Measurements from ENCODE around the gene KNSTRN.
A peak's percentile ranks its signal among the peaks of the same experiment; 100 is the strongest.

Gene KNSTRN

DNA sequence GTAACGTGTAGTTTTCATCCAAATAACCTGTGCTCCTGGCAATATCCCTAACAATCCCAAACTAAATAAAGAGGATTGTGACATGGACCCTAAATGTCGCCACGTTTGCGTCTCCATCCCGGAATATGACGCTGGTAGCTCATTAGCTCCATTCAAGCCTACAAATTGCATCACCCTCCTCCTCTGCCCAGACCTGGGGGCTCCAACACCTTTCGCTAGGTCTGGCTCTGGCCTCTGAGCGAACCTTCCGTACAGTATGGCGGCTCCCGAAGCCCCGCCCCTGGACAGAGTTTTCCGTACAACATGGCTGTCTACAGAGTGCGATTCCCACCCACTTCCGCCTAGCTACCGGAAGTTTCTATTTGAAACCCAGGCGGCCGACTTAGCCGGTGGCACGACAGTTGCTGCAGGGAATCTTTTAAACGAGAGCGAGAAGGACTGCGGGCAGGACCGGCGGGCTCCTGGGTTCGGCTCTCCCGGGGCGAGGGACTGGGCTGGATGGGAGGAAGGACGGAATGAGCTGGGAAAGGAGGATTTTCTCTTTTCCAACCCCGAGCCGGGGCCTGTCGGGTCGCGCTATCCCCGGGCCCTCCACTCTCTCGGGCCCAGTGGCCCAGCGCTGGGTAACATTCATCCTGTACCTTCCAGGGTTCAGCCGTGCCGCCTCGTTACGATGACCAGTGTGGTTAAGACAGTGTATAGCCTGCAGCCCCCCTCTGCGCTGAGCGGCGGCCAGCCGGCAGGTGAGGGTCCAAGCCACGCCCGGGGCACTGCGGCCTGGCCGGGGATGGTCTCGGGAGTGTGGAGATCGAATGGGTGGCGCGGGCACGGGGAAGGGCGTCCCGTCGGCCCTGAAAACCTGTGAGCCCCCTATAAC is at the start of gene KNSTRN:
Gene KNSTRN, plus strand, starts transcription at position 142 of the 877 bp plus-strand sequence. Its CDS starts 115 bp downstream, at position 257.
- peak; percentile 96 for DNase-seq

GRCh38 chr15:40333922-40334492 is 48.5 kb upstream of the KNSTRN start:
- peak; percentile 57 for DNase-seq

GRCh38 chr15:40334541-40334940 is 48.0 kb upstream of the KNSTRN start:
- DNase-seq: no peak

GRCh38 chr15:40334941-40335795 is 47.4 kb upstream of the KNSTRN start:
- DNase-seq: no peak

DNA sequence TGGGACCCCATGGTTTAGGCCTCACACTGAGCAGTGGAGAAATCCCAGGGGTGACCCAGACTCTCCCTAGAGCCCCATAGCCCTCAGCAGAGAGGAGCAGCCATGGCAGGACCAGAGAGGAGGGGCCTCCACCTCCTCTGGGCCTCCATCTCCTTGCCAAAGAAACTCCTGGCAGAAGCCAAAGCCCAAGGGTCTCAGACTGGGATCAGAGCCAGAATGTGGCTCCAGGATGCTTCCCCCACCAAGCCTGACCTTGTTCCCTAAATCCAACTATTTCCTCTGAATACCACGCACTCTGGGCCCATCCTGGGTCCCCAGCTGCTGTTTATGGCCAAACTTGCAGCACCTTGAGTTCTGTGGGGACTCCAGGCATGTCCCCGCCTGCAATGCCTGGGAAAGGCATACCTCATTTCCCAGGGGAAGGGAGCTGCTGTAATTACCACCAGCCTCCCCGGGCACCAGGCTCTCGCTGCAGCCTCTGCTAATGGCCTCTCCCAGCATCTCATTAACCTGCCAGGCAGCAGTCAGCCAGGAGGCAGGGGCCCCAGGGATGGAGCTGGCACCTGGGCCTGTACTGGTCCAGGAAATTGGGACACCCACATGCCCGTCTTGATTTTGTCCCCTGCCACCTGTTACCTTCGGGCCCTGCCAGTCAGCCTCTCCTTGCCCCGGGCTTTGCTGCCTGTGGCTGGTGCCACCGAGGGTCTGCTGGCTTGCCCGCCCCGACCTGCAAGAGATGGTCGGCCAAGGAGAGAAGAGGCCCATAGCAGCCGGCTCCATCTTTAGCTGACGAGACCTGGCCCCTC is 46.4 kb upstream of the KNSTRN start:
- DNase-seq: no peak

GRCh38 chr15:40336744-40337122 is 45.8 kb upstream of the KNSTRN start:
- DNase-seq: peak; percentile 55

DNA sequence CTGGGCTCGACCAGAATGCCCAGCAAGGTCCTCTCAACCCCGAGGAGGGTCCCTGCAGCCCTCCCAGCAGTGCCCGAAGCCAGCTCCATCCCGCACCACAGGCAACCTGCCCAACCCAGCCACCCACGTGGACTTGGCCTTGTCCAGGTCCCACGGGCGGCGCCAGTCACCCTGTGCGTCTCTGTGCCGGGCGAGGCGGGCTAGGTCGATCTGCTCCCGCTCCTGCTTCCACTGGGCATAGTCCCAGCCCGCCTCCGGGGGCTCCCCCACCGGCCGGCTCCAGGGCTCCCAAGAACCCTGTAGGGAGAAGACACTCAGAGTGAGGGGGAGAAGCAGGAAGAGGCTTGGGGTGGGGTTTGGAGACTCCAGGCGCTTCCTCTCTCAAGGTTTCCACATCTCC is 44.9 kb upstream of the KNSTRN start:
- DNase-seq: no peak

DNA sequence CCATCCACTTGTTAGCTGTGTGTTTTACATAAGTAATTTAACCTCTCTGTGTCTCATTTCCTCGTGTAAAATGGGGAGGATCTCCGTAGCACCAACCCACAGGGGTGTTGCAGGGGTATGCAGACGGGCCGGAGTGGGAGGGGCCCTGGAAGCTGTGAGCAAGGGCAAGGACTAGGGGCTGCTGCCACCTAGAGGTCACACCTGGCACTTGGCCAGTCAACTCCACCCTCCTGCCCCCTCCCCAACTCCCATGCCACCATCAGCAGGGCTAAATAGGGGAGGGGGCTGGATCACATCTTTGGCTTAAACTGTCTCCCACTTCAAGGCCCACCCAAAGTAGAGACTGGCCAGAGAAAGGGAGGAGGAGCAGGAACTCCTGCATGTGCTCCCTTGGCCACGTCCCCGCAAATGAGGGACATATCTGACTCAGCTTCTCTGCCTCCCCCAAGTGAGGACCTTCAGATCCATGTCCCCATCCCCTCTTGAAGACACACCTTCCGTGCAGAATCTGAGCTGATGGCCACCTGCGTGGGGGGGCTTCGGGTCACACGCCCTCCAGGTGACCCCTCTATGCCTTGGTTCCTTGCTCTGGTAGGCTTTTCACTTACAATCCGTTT is 44.4 kb upstream of the KNSTRN start:
- DNase-seq: peak; percentile 76

DNA sequence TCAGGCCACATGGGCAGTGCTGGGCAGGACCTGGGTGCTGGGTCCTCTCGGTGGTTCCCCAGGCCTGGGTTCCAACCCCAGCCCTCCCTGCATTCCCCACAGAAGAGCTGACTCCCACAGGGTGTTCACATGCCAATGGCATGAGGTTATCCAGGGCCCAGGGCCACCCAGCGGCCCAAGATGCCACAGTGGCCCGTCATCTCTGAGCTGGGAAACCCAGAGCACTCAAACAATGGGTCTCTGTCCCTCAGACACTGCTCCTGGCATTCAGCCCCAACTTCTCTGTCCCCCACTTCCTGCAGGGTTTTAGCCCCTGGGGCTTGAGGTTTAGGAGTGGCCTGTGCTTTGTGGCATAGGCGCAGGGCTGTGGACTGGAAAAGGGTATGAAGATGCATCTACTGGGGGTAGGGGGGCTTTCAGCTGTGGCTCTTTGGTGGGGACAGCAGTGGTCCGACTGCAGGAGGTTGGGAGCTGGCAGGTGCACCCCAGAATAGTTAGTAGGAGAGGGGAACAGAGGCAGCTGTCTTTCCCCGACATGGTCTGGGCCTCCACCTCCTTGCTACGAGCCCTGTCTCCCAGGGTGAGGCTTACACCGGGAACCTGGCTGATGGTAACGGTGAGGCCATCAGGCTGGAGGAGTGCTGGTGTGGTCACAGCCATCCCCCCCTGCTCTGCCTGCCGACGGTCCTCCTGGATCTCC is 43.5 kb upstream of the KNSTRN start:
- DNase-seq: no peak

- DNase-seq: no peak
These were observed 42.9 kb upstream of the KNSTRN start for GRCh38 chr15:40339621-40339945.

DNA sequence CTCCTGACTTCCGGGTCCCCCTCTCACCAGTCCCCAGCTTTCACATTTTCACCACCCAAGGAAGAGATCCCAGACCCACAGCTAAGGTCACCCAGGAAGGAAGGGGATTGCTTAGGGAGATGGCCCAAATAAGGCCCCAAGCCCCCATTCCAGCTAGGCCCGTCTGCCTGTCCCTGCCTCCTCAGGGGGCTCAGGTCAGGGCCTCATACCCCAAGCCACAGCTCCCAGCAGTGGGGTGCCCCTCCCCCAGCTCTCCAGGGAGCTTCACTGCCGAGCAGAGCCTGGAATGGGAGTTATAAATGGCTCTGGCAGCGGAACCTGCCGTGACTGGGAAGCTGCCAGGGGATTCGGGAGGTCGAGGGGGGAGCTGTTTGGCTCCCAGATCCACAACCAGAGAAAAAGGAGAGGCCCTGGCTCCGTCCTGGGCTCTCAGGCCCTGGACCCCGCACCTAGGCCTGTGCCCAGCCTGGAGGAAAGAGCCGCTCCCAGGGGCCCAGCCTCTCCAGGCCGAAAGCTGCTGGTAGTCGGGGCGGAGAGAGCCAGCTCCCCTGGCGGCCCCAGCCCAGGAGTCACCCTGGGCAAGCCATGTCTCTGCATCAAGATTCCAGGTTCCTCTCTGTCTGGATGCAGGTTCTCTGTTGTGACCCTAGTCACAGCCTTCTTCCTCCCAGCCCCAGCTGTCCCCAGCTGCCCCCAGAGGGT is 42.3 kb upstream of the KNSTRN start:
- DNase-seq: no peak

DNA sequence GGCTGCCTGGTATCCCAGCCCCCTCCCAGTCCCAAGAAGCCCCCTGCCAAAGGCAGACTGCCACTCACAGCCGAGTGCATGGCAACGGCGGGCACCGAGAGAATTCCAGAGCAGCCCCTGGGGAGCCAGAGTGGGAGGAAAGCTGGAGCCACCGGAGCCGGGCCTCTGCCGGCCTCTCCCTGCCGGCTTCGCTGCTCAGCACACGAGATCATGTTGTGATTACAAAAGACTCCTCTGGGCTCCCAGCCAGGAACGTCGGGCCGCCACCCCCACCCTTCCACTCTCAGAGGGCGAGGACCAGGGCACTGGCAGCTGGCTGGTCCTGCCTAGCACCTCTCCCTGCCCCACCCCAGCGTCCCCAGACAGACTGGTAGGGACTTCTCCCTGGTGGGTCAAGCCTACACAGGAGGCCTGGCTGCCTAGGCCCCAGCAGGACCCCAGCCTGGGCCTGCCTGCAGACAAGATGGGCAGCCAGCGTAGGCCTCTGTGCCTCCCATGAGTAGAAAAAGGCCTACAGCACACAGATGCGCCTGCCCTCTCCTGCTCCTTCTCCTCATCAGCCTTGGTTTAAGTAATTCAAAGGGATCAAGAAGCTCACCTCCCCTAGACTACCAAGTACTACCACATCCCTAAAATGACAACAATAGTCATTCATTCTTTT is 41.7 kb upstream of the KNSTRN start, which contains the start of gene CCDC9B:
Gene CCDC9B, minus strand, starts transcription at position 200 of the 661 bp plus-strand sequence. Its CDS starts 120 bp downstream, at position 80.
- DNase-seq: peak; percentile 90

DNA sequence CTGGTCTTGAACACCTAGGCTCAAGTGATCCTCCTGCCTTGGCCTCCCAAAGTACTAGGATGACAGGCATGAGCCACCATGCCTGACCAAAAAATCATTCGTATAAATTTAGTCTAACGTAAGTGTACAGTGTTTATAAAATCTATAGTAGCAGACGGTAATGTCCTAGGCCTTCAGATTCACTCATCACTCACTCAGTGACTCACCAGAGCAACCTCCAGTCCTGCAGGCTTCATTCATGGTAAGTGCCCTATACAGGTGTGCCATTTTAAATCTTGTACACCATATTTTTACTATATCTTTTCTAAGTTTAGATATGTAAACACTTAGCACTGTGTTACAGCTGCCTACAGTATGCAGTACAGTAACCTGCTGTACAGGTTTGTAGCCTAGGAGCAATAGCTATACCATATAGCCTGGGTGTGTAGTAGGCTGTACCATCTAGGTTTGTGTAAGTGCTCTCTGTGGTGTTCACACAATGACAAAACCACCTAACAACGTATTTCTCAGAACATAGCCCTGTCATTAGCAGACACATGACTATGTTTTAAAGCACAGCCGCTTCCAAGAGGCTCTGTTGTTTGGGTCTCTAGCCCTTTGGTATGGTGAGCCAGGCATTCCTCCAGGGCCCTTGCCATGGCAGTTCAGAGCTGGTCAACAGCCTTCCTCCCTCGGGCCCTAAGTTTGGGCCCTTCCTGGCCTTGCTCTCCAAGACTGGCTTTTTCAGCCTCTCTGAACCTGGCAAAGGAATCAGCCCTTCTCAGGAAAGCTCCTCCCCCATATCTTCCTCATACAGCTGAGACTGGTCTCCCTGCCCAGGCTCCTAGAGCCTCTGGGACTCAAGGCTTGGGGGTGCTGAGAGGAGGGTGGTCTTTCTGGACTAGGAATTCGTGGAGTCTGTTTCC is 39.9 kb upstream of the KNSTRN start:
- no peak for DNase-seq

- no peak for DNase-seq
These were observed 39.0 kb upstream of the KNSTRN start for GRCh38 chr15:40343512-40343911.

GRCh38 chr15:40344217-40344616 is 38.3 kb upstream of the KNSTRN start:
- DNase-seq: no peak

DNA sequence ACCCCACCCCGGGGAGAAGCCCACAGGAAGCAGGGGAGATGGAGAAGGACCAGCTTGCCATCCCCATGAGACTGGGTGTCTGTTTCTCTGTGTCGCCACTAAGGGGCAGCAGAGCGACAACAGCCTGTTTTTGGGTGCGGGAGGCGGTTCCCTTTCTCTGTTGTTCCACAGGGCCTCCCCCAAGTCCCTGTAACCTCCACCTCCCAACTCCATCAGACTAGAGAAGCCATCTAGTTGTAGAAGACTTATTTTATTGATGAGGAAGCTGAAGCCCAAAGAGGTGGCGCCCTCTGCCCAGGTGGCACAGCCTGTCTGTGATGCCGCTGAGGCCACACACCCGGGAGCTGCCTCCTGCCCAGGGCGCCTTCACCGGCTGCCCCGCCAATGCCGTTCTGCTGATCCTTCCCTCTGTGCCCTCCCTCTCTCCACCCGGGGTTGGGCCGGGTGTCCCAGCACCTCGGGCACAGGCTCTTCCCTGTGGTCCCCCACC is 37.8 kb upstream of the KNSTRN start:
- DNase-seq: peak; percentile 77

DNA sequence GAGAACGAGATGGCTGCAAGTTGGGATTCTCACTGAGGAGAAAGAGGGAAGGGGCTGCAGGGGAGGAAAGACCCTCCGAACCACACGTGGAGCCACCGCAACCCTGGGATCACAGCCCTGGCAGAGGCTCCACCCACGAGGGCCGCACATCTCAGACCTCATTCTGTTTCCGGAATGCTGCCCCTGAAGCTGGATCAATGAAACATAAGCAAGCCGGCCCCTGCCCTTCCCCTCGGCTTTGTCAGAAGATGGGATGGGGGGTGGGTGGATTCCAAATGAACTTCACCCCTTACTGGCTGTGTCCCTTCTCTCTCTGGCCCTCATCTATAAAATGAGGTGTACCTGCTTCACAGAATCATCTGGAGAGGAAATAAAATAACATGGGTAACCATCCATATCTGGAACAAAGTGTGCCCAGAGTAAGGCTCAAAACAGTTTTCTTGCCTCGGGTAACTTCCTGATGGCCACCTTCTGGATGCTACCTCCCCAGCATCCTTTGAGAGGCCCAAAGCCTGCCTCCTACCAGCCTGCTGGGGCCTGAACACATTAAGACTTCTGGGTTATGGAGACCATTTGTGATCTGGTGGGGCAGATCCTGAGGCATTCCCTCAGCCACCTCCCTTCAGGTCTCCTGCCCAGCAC is 37.2 kb upstream of the KNSTRN start:
- DNase-seq: no peak

- no peak for DNase-seq
These were observed 36.5 kb upstream of the KNSTRN start for GRCh38 chr15:40345867-40346578.
